HG02610 (cell line): Measurements from ENCODE around the gene IQGAP2.
"Not testable (repeated sequence)": the region's sequence is repeated elsewhere in the genome, so short reads cannot be mapped to it uniquely, and the experiment has no call there.

Source experiments
- ATAC-seq: cut with Tn5 transposase; IDR thresholded peaks from one replicate; pipeline ENCODE4 v1.9.1; 2021; ENCODE audit warnings: mild to moderate bottlenecking, moderate library complexity; ENCODE audit not compliant: unreplicated experiment

IQGAP2 gene

GRCh38 chr5:76402886-76403765, at the start of gene IQGAP2:
Gene IQGAP2 (plus strand): TSS chr5:76403285. CDS start chr5:76403546, 261 bp downstream.
- ATAC-seq, result peak; percentile 55

- no peak for ATAC-seq
Measured at GRCh38 chr5:76356887-76357286, 46.2 kb upstream of the IQGAP2 start.

GRCh38 chr5:76363352-76364225, 39.5 kb upstream of the IQGAP2 start:
- ATAC-seq, result no peak

- no peak for ATAC-seq
Measured at GRCh38 chr5:76364226-76364589, 38.9 kb upstream of the IQGAP2 start.

GRCh38 chr5:76365561-76365960, 37.5 kb upstream of the IQGAP2 start:
- no peak for ATAC-seq

- no peak for ATAC-seq
Measured at GRCh38 chr5:76366596-76366995, 36.5 kb upstream of the IQGAP2 start.

- peak; percentile 92 for ATAC-seq
Measured at GRCh38 chr5:76367623-76368371, 35.3 kb upstream of the IQGAP2 start.

GRCh38 chr5:76368941-76369340, 34.1 kb upstream of the IQGAP2 start:
- no peak for ATAC-seq

GRCh38 chr5:76369668-76370067, 33.4 kb upstream of the IQGAP2 start:
- not testable (repeated sequence) for ATAC-seq

GRCh38 chr5:76371960-76372322, 31.1 kb upstream of the IQGAP2 start:
- no peak for ATAC-seq

- no peak for ATAC-seq
Measured at GRCh38 chr5:76372323-76373054, 30.6 kb upstream of the IQGAP2 start.

- no peak for ATAC-seq
Measured at GRCh38 chr5:76376148-76376865, 26.8 kb upstream of the IQGAP2 start.

- ATAC-seq, result no peak
Measured at GRCh38 chr5:76376866-76377230, 26.2 kb upstream of the IQGAP2 start.

- ATAC-seq, result no peak
Measured at GRCh38 chr5:76378355-76378754, 24.7 kb upstream of the IQGAP2 start.

GRCh38 chr5:76379316-76379715, 23.8 kb upstream of the IQGAP2 start:
- ATAC-seq, result no peak

GRCh38 chr5:76379855-76380254, 23.2 kb upstream of the IQGAP2 start:
- no peak for ATAC-seq

GRCh38 chr5:76380346-76381066, 22.6 kb upstream of the IQGAP2 start:
- no peak for ATAC-seq

GRCh38 chr5:76383126-76383832, 19.8 kb upstream of the IQGAP2 start:
- ATAC-seq, result no peak

GRCh38 chr5:76384189-76384588, 18.9 kb upstream of the IQGAP2 start:
- ATAC-seq, result no peak
